ENCODE results near the gene ASPM.

Gene ASPM

DNA sequence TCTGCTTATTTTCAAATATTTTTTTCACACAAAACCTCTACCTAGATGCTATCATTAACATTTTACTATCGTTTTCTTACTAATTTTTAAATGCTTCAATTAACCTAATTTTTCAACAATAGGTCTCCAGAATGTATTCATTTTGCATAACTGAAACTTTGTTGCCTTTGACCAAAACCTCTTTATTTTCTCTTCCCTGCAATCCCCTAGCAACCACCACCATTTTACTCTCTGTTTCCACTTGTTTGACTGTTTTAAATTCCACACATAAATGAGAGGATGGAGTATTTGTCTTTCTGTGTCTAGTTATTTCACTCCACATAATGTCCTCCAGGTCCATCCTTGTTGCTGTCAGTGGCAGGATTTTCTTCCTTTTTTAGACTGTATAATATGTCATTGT lies 69.9 kb downstream of the ASPM start:
- H3K4me3 ChIP-seq (ENCODE audit: control insufficient read depth, low read depth, low read length): no peak overlapping the region
- TF ChIP-seq, protein P1, sequence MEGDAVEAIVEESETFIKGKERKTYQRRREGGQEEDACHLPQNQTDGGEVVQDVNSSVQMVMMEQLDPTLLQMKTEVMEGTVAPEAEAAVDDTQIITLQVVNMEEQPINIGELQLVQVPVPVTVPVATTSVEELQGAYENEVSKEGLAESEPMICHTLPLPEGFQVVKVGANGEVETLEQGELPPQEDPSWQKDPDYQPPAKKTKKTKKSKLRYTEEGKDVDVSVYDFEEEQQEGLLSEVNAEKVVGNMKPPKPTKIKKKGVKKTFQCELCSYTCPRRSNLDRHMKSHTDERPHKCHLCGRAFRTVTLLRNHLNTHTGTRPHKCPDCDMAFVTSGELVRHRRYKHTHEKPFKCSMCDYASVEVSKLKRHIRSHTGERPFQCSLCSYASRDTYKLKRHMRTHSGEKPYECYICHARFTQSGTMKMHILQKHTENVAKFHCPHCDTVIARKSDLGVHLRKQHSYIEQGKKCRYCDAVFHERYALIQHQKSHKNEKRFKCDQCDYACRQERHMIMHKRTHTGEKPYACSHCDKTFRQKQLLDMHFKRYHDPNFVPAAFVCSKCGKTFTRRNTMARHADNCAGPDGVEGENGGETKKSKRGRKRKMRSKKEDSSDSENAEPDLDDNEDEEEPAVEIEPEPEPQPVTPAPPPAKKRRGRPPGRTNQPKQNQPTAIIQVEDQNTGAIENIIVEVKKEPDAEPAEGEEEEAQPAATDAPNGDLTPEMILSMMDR (conservative IDR thresholded peaks at IDR 0.05; ENCODE audit: control insufficient read depth, insufficient read depth, low read depth, low read length): no peak
- no peak for DNase-seq (ENCODE audit: low read depth)

DNA sequence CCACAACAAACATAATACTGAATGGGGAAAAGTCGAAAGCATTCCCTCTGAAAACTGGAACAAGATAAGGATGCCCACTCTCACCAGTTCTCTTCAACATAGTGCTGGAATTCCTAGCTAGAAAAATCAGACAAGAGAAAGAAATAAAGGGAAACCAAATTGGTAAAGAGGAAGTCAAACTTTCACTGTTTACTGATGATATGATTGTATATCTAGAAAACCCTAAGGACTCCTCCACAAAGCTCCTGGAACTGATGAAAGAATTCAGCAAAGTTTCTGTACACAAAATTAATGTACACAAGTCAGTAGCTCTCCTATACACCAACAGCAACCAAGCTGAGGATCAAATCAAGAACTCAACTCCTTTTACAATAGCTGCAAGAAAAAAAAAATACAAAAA lies 72.5 kb downstream of the ASPM start:
- TF ChIP-seq, protein P1 (conservative IDR thresholded peaks at IDR 0.05; ENCODE audit: control insufficient read depth, insufficient read depth, low read depth, low read length): no peak
- no peak for DNase-seq (ENCODE audit: low read depth)

DNA sequence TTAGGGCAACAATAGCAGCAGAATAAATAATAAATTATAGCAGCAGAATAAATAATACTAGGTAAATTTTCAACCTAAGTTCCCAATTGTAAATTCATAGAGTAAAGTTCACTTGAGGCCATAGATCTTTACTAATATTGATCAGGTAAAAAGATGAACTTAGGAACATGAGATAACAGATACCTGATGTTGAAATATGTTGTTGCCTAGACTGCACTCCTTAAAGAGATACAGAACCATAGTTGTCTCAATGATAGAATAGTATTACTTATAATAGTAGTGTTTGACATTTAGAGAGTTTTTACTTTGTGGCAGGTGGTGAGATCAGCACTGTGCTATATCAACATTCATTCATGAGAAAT lies 79.0 kb downstream of the ASPM start:
- DNase-seq (ENCODE audit: low read depth): no peak
- no peak overlapping the region for H3K4me3 ChIP-seq (ENCODE audit: control insufficient read depth, low read depth, low read length)
- TF ChIP-seq, protein P1 (conservative IDR thresholded peaks at IDR 0.05; ENCODE audit: control insufficient read depth, insufficient read depth, low read depth, low read length): no peak

More for the DNA sequence above, 72.5 kb downstream of the ASPM start:
- H3K4me3 ChIP-seq (ENCODE audit: control insufficient read depth, low read depth, low read length): no peak overlapping the region

DNA sequence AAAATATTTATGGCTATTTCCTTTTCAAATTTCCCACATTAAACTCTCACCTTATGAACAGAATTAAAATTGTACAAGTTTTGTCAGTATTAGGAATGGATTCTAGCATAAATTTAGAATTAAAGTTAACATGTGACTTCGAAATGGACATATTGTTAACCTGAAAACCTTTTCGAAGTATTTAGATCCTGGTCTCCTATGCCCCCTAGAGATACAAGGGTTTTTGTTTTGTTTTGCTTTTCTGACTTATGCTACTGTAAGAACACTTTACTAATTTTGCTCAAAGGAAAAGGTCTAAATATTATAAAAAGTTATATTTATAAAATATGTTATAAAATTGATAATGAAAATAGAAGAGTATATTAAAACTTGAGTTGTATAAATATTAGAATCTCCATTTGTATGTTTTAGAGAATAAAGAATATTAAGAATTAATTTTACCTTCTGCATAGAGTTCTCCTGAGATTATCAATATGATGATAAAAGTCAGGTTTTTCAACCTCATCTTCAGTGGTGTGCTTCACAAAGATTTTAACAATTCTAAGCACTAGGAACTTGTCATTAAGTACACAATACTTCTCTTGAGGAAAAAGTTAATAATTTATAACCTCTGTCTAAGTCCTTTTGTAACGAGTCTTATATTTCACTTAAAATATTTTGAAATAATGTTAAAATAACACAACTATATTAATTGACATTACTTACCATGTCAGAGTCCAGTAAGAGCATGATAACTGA lies 79.6 kb downstream of the ASPM start, which contains the start of gene F13B:
Gene F13B, minus strand, starts transcription at position 542 of the 738 bp plus-strand sequence. Its CDS starts 37 bp downstream, at position 505.
- DNase-seq (ENCODE audit: low read depth): peak; percentile 26
- H3K4me3 ChIP-seq (ENCODE audit: control insufficient read depth, low read depth, low read length): no peak within 1 kb of the TSS
- TF ChIP-seq, protein P1 (conservative IDR thresholded peaks at IDR 0.05; ENCODE audit: control insufficient read depth, insufficient read depth, low read depth, low read length): peak; percentile 23

DNA sequence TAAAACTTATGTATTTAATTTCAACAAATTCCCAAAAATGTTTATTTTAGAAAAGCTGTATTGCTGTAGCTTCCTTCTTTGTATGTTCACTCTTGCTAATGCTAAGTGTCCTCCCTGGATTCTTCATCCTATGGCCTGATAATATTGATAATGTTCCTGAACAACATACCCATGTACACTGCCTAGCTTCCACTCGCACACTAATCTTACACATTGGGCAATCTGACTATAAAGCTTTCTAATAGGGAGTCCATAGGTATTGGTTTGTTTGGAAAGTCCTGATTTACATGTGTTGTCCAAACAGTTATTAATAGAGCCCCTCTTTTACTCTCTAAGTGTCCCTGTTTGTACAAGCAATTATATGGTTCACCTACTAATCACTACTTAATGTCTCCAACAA lies 80.2 kb downstream of the ASPM start:
- H3K4me3 ChIP-seq (ENCODE audit: control insufficient read depth, low read depth, low read length): no peak overlapping the region
- no peak for DNase-seq (ENCODE audit: low read depth)
- TF ChIP-seq, protein P1 (conservative IDR thresholded peaks at IDR 0.05; ENCODE audit: control insufficient read depth, insufficient read depth, low read depth, low read length): no peak

DNA sequence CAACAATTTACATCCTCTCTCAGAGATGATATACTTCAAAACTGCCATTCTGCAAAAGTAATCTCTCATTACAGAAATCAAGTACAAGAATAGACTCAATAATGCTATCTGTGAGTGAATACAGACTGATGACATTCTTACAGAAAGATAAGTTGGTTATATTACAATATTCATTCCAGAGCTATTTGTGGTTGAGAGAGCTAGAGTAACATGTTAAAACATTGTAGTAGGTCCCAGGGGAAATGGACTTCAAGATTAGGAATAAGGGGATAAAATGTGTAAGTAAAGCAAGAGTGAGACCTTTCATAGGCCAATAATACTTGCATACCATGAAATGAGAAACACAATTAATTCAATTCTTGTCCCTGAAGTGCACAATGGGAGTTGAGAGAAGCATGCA lies 80.9 kb downstream of the ASPM start:
- no peak overlapping the region for H3K4me3 ChIP-seq (ENCODE audit: control insufficient read depth, low read depth, low read length)
- peak; percentile 33 for DNase-seq (ENCODE audit: low read depth)
- TF ChIP-seq, protein P1 (conservative IDR thresholded peaks at IDR 0.05; ENCODE audit: control insufficient read depth, insufficient read depth, low read depth, low read length): no peak

Measured in fibroblast of mammary gland (primary cell).